ENCODE results near the gene SRPRB. TPM values are rescaled to one million over a fixed set of nuclear protein-coding genes. Genes with fewer than 3 reads are reported as not detected.

The SRPRB gene
- total RNA-seq, 2 donors from 2014 or later: 32.8 to 37.7 TPM

GRCh38 chr3:133864616-133865015 is 59.0 kb downstream of the SRPRB start:
- H3K4me3 ChIP-seq: no peak overlapping the region
- peaks cover 0 to 7% of the 10 kb centered on the region in 2 donors for H3K4me1 ChIP-seq (ENCODE audit: control insufficient read depth in 1 of 2, low read depth in 2 of 2)
- H3K36me3 ChIP-seq: no peaks in the 10 kb centered on the region
- TF ChIP-seq CTCF (IDR thresholded peaks at IDR 0.05): no peak
- ATAC-seq (ENCODE audit: insufficient number of reproducible peaks, low FRiP score, low read depth): no peak
- no peak for DNase-seq (ENCODE audit: low spot score)
- H3K27ac ChIP-seq: no peak overlapping the region
- no peaks in the 10 kb centered on the region for H3K9me3 ChIP-seq
- H3K27me3 ChIP-seq (replicated peaks; ENCODE audit: insufficient read depth): no peaks in the 10 kb centered on the region

GRCh38 chr3:133865136-133865855 is 59.7 kb downstream of the SRPRB start:
- peaks cover 0 to 7% of the 10 kb centered on the region in 2 donors for H3K4me1 ChIP-seq (ENCODE audit: control insufficient read depth in 1 of 2, low read depth in 2 of 2)
- no peak overlapping the region for H3K27ac ChIP-seq
- H3K27me3 ChIP-seq (replicated peaks; ENCODE audit: insufficient read depth): no peaks in the 10 kb centered on the region
- no peak for TF ChIP-seq CTCF (IDR thresholded peaks at IDR 0.05)
- H3K36me3 ChIP-seq: no peaks in the 10 kb centered on the region
- ATAC-seq (ENCODE audit: insufficient number of reproducible peaks, low FRiP score, low read depth) (no peak), DNase-seq (ENCODE audit: low spot score) (no peak)
- no peak overlapping the region for H3K4me3 ChIP-seq
- no peaks in the 10 kb centered on the region for H3K9me3 ChIP-seq

GRCh38 chr3:133866141-133866540 is 60.5 kb downstream of the SRPRB start:
- DNase-seq (ENCODE audit: low spot score) (no peak), ATAC-seq (ENCODE audit: insufficient number of reproducible peaks, low FRiP score, low read depth) (no peak)
- Histone ChIP-seq H3K9me3 (no peaks in the 10 kb centered on the region), H3K4me1 (ENCODE audit: control insufficient read depth in 1 of 2, low read depth in 2 of 2) (peaks cover 0 to 7% of the 10 kb centered on the region in 2 donors), H3K4me3 (no peak overlapping the region), H3K36me3 (no peaks in the 10 kb centered on the region), H3K27ac (no peak overlapping the region), H3K27me3 (replicated peaks; ENCODE audit: insufficient read depth) (no peaks in the 10 kb centered on the region)
- no peak for TF ChIP-seq CTCF (IDR thresholded peaks at IDR 0.05)

GRCh38 chr3:133868186-133868585 is 62.6 kb downstream of the SRPRB start:
- no peaks in the 10 kb centered on the region for H3K36me3 ChIP-seq
- H3K27me3 ChIP-seq (replicated peaks; ENCODE audit: insufficient read depth): no peaks in the 10 kb centered on the region
- H3K27ac ChIP-seq: no peak overlapping the region
- H3K4me3 ChIP-seq: no peak overlapping the region
- H3K9me3 ChIP-seq: no peaks in the 10 kb centered on the region
- peaks cover 0 to 7% of the 10 kb centered on the region in 2 donors for H3K4me1 ChIP-seq (ENCODE audit: control insufficient read depth in 1 of 2, low read depth in 2 of 2)
- DNase-seq (ENCODE audit: low spot score) (no peak), ATAC-seq (ENCODE audit: insufficient number of reproducible peaks, low FRiP score, low read depth) (no peak)
- no peak for TF ChIP-seq CTCF (IDR thresholded peaks at IDR 0.05)

- ATAC-seq (ENCODE audit: insufficient number of reproducible peaks, low FRiP score, low read depth) (no peak), DNase-seq (ENCODE audit: low spot score) (no peak)
- H3K4me1 ChIP-seq (ENCODE audit: control insufficient read depth in 1 of 2, low read depth in 2 of 2): peaks cover 0 to 7% of the 10 kb centered on the region in 2 donors
- H3K9me3 ChIP-seq: no peaks in the 10 kb centered on the region
- H3K4me3 ChIP-seq: no peak overlapping the region
- H3K27ac ChIP-seq: no peak overlapping the region
- H3K27me3 ChIP-seq (replicated peaks; ENCODE audit: insufficient read depth): no peaks in the 10 kb centered on the region
- H3K36me3 ChIP-seq: no peaks in the 10 kb centered on the region
- no peak for TF ChIP-seq CTCF (IDR thresholded peaks at IDR 0.05)
Measured at GRCh38 chr3:133868758-133869475, 63.3 kb downstream of the SRPRB start.
